DMS153 treated with DMSO at 0.1 percent for 48 hours (cell line): ENCODE measurements around the gene NECTIN1.

Source experiments
- DNase-seq: peaks from one replicate; lab custom pipeline; 2025; ENCODE audit not compliant: unreplicated experiment; lab: John Stamatoyannopoulos, UW

Gene NECTIN1

GRCh38 chr11:119734788-119735187 lies 5.8 kb upstream of the NECTIN1 start:
- DNase-seq, result no peak

GRCh38 chr11:119730789-119731386 lies 1.9 kb upstream of the NECTIN1 start:
- DNase-seq, result no peak

GRCh38 chr11:119729951-119730613 lies 1.1 kb upstream of the NECTIN1 start:
- DNase-seq, result peak; percentile 34

GRCh38 chr11:119729581-119729927 lies 554 bp upstream of the NECTIN1 start:
- no peak for DNase-seq

- DNase-seq, result no peak
These were observed 781 bp downstream of the NECTIN1 start for GRCh38 chr11:119728211-119728626.

- DNase-seq, result no peak
These were observed 1.4 kb downstream of the NECTIN1 start for GRCh38 chr11:119727523-119728151.

- no peak for DNase-seq
These were observed 2.1 kb downstream of the NECTIN1 start for GRCh38 chr11:119726585-119727522.

- no peak for DNase-seq
These were observed 2.8 kb downstream of the NECTIN1 start for GRCh38 chr11:119726150-119726553.

GRCh38 chr11:119724956-119725355 lies 4.0 kb downstream of the NECTIN1 start:
- no peak for DNase-seq

- no peak for DNase-seq
These were observed 5.1 kb downstream of the NECTIN1 start for GRCh38 chr11:119723952-119724325.

- no peak for DNase-seq
These were observed 5.6 kb downstream of the NECTIN1 start for GRCh38 chr11:119723243-119723951.

GRCh38 chr11:119722281-119722794 lies 6.7 kb downstream of the NECTIN1 start:
- peak; percentile 71 for DNase-seq

- no peak for DNase-seq
These were observed 7.6 kb downstream of the NECTIN1 start for GRCh38 chr11:119721129-119722120.

GRCh38 chr11:119720311-119720913 lies 8.6 kb downstream of the NECTIN1 start:
- DNase-seq, result no peak

- DNase-seq, result no peak
These were observed 11.0 kb downstream of the NECTIN1 start for GRCh38 chr11:119717839-119718534.

GRCh38 chr11:119716582-119717498 lies 12.2 kb downstream of the NECTIN1 start:
- DNase-seq, result no peak

GRCh38 chr11:119714590-119714989 lies 14.4 kb downstream of the NECTIN1 start:
- DNase-seq, result no peak
